ENCODE measurements around the gene LAMB3. TPM values are rescaled to one million over a fixed set of nuclear protein-coding genes. Genes with fewer than 3 reads are reported as not detected.

The LAMB3 gene
- total RNA-seq, 2 experiments from 2014 or later = 0.88 to 0.89 TPM

- Mint-ChIP-seq H3K4me3 (no peak overlapping the region), H3K9me3 (no peaks in the 10 kb centered on the region), H3K27ac (no peak overlapping the region), H3K36me3 (no peaks in the 10 kb centered on the region), H3K27me3 (no peaks in the 10 kb centered on the region), H3K4me1 (peaks cover 3% of the 10 kb centered on the region)
- DNase-seq = no peak
These were observed 42.2 kb downstream of the LAMB3 start for GRCh38 chr1:209609791-209610630.

GRCh38 chr1:209609041-209609790 is 43.0 kb downstream of the LAMB3 start:
- Mint-ChIP-seq H3K27me3 (no peaks in the 10 kb centered on the region), H3K27ac (no peak overlapping the region)

GRCh38 chr1:209607795-209608178 is 44.4 kb downstream of the LAMB3 start:
- H3K4me3 Mint-ChIP-seq = no peak overlapping the region
- H3K27me3 Mint-ChIP-seq = no peaks in the 10 kb centered on the region
- no peaks in the 10 kb centered on the region for H3K9me3 Mint-ChIP-seq
- no peaks in the 10 kb centered on the region for H3K36me3 Mint-ChIP-seq
- no peak overlapping the region for H3K27ac Mint-ChIP-seq
- DNase-seq = no peak
- H3K4me1 Mint-ChIP-seq = peaks cover 3% of the 10 kb centered on the region

More at GRCh38 chr1:209609041-209609790, 43.0 kb downstream of the LAMB3 start:
- no peaks in the 10 kb centered on the region for H3K36me3 Mint-ChIP-seq
- no peak for DNase-seq
- H3K4me1 Mint-ChIP-seq = peaks cover 3% of the 10 kb centered on the region
- H3K9me3 Mint-ChIP-seq = no peaks in the 10 kb centered on the region
- no peak overlapping the region for H3K4me3 Mint-ChIP-seq

GRCh38 chr1:209607102-209607794 is 45.0 kb downstream of the LAMB3 start:
- Mint-ChIP-seq H3K4me3 (no peak overlapping the region), H3K27me3 (no peaks in the 10 kb centered on the region), H3K9me3 (no peaks in the 10 kb centered on the region), H3K4me1 (peaks cover 3% of the 10 kb centered on the region), H3K27ac (peak overlapping the region; percentile 72), H3K36me3 (no peaks in the 10 kb centered on the region)
- peak; percentile 37 for DNase-seq

- no peaks in the 10 kb centered on the region for H3K9me3 Mint-ChIP-seq
- H3K27me3 Mint-ChIP-seq = peaks cover 14% of the 10 kb centered on the region
- DNase-seq = no peak
- peaks cover 3% of the 10 kb centered on the region for H3K4me1 Mint-ChIP-seq
- no peak overlapping the region for H3K4me3 Mint-ChIP-seq
- H3K27ac Mint-ChIP-seq = no peak overlapping the region
- no peaks in the 10 kb centered on the region for H3K36me3 Mint-ChIP-seq
These were observed 48.3 kb downstream of the LAMB3 start for GRCh38 chr1:209603877-209604276.

GRCh38 chr1:209601809-209602657 is 50.2 kb downstream of the LAMB3 start:
- Mint-ChIP-seq H3K4me1 (peaks cover 3% of the 10 kb centered on the region), H3K27me3 (peaks cover 23% of the 10 kb centered on the region), H3K4me3 (no peak overlapping the region), H3K27ac (no peak overlapping the region), H3K9me3 (no peaks in the 10 kb centered on the region), H3K36me3 (no peaks in the 10 kb centered on the region)
- DNase-seq = peak; percentile 26

GRCh38 chr1:209600541-209600940 is 51.7 kb downstream of the LAMB3 start:
- no peaks in the 10 kb centered on the region for H3K36me3 Mint-ChIP-seq
- H3K4me1 Mint-ChIP-seq = no peaks in the 10 kb centered on the region
- no peak overlapping the region for H3K27ac Mint-ChIP-seq
- no peak overlapping the region for H3K4me3 Mint-ChIP-seq
- H3K27me3 Mint-ChIP-seq = peaks cover 24% of the 10 kb centered on the region
- no peak for DNase-seq
- no peaks in the 10 kb centered on the region for H3K9me3 Mint-ChIP-seq

- Mint-ChIP-seq H3K36me3 (no peaks in the 10 kb centered on the region), H3K9me3 (no peaks in the 10 kb centered on the region), H3K4me3 (no peak overlapping the region), H3K27ac (no peak overlapping the region), H3K4me1 (no peaks in the 10 kb centered on the region), H3K27me3 (peaks cover 30% of the 10 kb centered on the region)
- DNase-seq = no peak
These were observed 54.0 kb downstream of the LAMB3 start for GRCh38 chr1:209598227-209598626.

- peaks cover 30% of the 10 kb centered on the region for H3K27me3 Mint-ChIP-seq
- no peak overlapping the region for H3K27ac Mint-ChIP-seq
- H3K9me3 Mint-ChIP-seq = no peaks in the 10 kb centered on the region
- H3K4me1 Mint-ChIP-seq = no peaks in the 10 kb centered on the region
- H3K4me3 Mint-ChIP-seq = no peak overlapping the region
- no peak for DNase-seq
- no peaks in the 10 kb centered on the region for H3K36me3 Mint-ChIP-seq
These were observed 54.7 kb downstream of the LAMB3 start for GRCh38 chr1:209597499-209597898.

GRCh38 chr1:209595599-209596285 is 56.5 kb downstream of the LAMB3 start:
- H3K4me1 Mint-ChIP-seq = no peaks in the 10 kb centered on the region
- H3K36me3 Mint-ChIP-seq = no peaks in the 10 kb centered on the region
- no peak overlapping the region for H3K4me3 Mint-ChIP-seq
- DNase-seq = no peak
- H3K27me3 Mint-ChIP-seq = peaks cover 24% of the 10 kb centered on the region
- H3K9me3 Mint-ChIP-seq = no peaks in the 10 kb centered on the region
- H3K27ac Mint-ChIP-seq = no peak overlapping the region

GRCh38 chr1:209595028-209595427 is 57.2 kb downstream of the LAMB3 start:
- Mint-ChIP-seq H3K27ac (no peak overlapping the region), H3K9me3 (no peaks in the 10 kb centered on the region), H3K36me3 (no peaks in the 10 kb centered on the region), H3K27me3 (peaks cover 26% of the 10 kb centered on the region), H3K4me1 (no peaks in the 10 kb centered on the region), H3K4me3 (no peak overlapping the region)
- no peak for DNase-seq

- H3K4me3 Mint-ChIP-seq = no peak overlapping the region
- H3K9me3 Mint-ChIP-seq = no peaks in the 10 kb centered on the region
- peaks cover 29% of the 10 kb centered on the region for H3K27me3 Mint-ChIP-seq
- H3K36me3 Mint-ChIP-seq = no peaks in the 10 kb centered on the region
- no peak for DNase-seq
- H3K4me1 Mint-ChIP-seq = no peaks in the 10 kb centered on the region
- H3K27ac Mint-ChIP-seq = no peak overlapping the region
These were observed 57.8 kb downstream of the LAMB3 start for GRCh38 chr1:209594440-209594839.

GRCh38 chr1:209593747-209594146 is 58.5 kb downstream of the LAMB3 start:
- H3K27me3 Mint-ChIP-seq = peaks cover 23% of the 10 kb centered on the region
- H3K4me1 Mint-ChIP-seq = no peaks in the 10 kb centered on the region

GRCh38 chr1:209590405-209590804 is 61.8 kb downstream of the LAMB3 start:
- Mint-ChIP-seq H3K36me3 (no peaks in the 10 kb centered on the region), H3K27me3 (peaks cover 24% of the 10 kb centered on the region), H3K4me3 (no peak overlapping the region), H3K27ac (no peak overlapping the region), H3K4me1 (peaks cover 5% of the 10 kb centered on the region), H3K9me3 (no peaks in the 10 kb centered on the region)
- no peak for DNase-seq

More at GRCh38 chr1:209593747-209594146, 58.5 kb downstream of the LAMB3 start:
- no peaks in the 10 kb centered on the region for H3K9me3 Mint-ChIP-seq
- DNase-seq = no peak
- no peaks in the 10 kb centered on the region for H3K36me3 Mint-ChIP-seq
- no peak overlapping the region for H3K27ac Mint-ChIP-seq
- no peak overlapping the region for H3K4me3 Mint-ChIP-seq

All from activated naive CD8-positive, alpha-beta T cell treated with anti-CD3 and anti-CD28 coated beads for 36 hours (primary cell).